GM18867 (cell line): ENCODE data around the gene CREM.
A peak's percentile ranks its signal among the peaks of the same experiment; 100 is the strongest.
"Not testable (repeated sequence)": the region's sequence is repeated elsewhere in the genome, so short reads cannot be mapped to it uniquely, and the experiment has no call there.

ENCODE experiments used
- ATAC-seq: cut with Tn5 transposase; IDR thresholded peaks from one replicate; pipeline ENCODE4 v1.9.1; 2021; ENCODE audit warnings: mild to moderate bottlenecking, moderate library complexity; ENCODE audit not compliant: unreplicated experiment

CREM gene

DNA sequence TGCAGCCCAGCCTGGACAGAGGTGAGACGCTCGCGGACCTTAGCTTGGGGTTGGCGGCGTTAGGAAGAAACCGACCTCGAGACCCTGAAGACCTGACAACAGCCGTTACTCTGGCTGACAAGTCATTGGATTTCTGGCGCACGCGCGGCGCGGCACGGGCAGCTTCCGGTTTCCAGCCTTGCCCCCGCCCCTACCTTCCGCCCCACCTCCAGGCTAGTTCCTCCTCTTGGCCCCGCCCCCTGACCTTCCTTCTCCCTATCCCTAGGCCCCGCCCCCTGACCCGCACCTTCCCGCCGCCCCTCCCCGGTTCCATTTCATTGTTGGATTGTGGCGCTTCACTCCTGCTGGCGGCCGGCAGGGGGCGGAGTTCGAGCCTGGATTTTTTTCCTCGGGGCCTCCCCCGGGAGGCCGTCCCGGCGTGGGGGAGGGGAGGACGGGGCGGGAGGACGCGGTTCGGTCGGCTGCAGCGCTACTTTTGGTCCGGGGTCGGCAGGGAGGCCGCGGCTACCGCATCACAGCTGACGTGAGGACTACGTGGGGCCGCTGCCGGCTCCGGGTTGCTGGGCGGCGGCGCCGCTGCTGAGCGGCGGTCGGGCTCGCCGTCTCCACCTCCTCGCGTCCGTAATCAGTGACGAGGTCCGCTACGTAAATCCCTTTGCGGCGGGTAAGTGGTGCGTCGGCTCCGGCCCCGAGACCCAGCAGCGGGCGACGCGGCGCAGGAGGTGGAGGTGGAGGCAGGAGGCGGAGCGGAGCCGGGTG lies at the start of gene CREM:
Gene CREM (plus strand): TSS at position 317 of the 759 bp plus-strand sequence. CDS start 10,990 bp downstream, outside the sequence.
- ATAC-seq: peak; percentile 80

DNA sequence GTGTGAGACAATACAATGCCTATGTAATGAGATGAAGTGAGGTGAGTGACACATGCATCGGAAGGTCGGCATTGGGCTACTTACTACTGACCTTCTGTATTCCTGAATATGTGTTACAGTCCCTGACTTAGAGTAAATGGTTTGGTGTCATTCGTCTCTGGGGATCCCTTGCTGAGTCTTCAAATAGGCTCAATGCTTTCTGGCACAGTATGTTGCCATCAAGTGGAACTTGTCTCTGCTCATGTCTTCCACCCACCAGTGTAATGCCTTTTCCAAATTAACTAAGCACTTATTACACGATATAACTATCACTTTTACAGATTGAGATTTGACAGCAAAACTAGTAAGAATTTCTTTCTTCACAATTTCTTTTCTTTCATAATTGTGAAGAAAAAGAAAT lies 47.4 kb upstream of the CREM start:
- ATAC-seq: no peak

DNA sequence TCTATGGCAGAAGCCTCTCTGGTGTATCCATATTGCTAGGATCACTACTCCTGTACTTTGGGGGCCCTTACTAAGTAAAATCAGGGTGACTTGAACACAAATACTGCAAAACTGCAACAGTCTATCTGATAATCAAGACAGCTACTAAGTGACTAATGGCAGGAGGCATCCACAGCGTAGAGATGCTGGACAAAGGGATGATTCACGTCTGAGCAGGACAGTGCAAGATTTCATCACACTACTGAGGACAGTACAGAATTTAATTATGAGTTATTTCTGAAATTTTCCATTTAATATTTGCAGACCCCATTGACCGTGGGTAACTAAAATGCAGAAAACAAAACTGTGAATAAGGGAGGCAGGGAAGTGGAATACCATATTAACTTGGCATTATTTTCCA lies 46.9 kb upstream of the CREM start:
- ATAC-seq: no peak

DNA sequence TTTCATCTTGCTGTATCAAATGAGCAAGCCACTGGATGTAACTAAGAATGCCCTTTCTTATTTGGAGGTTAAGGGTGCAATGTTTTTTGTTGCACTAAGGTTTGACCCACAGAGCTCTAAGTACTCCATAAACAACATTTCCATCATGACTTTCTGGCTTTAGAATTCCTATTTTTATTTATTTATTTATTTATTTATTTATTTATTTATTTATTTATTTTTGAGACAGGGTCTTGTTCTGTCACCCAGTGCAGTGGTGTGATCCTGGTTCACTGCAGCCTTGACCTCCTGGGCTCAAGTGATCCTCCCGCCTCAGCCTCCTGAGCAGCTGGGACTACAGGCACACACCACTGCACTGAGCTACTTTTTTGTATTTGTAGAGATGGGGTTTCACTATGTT lies 46.4 kb upstream of the CREM start:
- not testable (repeated sequence) for ATAC-seq

DNA sequence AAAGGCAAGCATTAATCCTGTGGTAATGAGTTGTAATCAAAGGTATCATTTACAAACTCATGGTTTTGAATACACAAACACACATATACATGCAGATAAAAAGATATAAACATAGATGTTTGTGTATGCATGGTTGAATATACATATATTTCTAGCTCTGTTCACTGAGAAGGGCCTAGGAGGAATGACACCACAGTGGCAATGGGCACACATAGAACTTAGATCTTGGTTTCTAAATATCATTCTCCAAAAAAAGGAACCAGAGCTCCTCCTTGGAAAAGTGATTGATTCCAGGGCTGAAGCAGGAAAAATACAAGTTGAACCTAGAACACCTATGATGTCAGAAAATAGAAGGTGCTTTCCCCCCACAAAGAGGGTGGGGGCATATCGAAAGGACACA lies 43.4 kb upstream of the CREM start:
- ATAC-seq: no peak

DNA sequence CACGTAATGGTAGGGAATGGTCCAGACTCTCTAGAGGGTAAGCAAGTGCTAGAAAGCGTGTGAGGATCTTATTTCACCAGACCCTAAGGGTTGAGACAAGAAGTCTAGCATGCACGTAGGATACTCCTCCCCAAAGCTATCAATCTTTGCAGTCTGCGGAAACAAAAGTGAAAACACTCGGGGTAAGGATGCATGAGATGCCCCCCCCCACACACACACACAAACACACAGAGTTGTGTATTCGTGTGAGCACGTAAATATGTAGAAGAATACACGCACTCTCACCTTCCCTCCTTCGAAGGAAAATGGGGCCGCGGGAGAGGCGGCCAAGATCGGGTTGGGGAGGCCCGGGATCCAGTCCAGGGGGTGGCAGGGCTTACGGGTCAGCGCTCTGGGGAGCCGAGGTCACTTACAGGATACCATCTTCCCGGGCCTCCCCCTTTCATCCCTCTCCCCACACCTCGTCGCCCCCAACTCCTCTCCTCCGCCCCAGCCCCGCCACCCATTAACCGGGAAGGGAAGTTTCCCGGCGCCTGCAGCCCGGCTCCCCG lies 37.0 kb upstream of the CREM start:
- peak; percentile 38 for ATAC-seq

DNA sequence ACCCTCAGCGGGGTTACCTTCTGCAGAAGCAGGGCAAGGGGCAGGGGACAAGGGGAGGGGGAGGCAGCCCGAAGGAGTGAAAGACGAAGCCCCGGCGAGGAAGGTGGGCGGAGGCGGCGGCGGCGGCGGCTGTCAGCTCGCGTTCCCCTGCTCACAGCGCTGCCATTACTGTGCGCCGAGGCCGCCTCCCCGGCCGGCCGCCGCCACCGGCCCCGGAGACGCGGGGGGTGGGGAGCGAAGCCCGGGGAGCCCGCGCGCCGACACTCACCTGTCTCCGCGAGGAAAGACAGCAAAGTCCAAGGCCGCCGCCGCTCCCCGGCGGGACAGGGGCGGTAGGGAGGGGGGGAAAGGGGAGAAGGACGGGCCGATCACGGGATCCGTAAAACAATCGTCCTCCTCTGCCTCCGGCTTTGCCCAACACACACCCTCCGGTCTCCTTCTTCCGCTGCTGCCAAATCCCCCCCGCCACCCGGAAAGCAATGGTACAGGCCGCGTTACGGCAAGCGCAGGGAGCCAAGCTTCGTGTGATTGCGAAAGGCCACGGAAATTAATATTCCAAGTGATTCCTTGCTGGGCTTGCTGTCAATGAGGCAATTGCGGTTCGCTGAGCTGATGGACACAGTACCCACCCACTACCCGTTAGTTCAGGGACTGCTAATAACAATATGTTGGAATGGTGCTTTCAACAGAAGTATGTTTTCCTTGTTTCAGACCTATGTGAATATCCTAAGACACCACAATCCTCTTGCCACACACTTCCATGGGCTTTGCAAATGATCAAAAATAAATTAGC lies 36.3 kb upstream of the CREM start, which contains the start of gene CUL2:
Gene CUL2 (minus strand): TSS at position 180 of the 793 bp plus-strand sequence. CDS start 19,024 bp downstream, outside the sequence.
- peak; percentile 93 for ATAC-seq

DNA sequence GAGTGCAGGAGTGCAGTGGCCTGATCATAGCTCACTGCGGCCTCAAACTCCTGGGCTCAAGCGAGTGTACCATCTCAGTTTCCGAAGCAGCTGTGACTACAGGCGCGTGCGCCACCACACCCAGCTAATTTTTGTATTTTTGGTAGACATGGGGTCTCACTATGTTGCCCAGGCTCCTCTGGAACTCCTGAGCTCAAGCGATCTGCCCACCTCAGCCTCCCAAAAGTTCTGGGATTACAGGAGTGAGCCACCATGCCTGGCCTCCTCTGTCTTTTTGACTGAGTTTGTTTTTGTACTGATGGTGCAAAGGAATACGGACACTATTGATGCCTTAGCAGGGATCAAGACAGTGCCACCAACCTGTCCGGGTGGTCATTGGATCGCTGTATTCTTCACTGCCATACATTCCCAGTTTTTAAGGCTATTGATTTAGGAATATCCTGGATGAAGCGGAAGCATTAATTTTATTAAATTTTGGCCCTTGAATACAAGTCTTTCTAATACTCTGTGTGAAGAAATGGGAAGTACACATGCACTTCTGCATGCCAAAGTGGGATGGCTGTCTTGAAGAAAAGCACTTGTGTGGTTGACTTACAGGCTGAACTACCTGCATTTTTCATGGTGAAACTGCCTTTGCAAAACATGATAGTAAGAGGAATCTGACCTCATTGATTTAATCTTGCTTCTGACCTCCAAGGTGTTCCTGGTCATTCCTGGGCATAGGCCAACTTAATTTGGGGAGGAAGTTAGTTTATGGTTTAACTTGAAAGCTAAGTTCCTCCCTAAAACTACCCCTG lies 34.5 kb upstream of the CREM start:
- no peak for ATAC-seq

DNA sequence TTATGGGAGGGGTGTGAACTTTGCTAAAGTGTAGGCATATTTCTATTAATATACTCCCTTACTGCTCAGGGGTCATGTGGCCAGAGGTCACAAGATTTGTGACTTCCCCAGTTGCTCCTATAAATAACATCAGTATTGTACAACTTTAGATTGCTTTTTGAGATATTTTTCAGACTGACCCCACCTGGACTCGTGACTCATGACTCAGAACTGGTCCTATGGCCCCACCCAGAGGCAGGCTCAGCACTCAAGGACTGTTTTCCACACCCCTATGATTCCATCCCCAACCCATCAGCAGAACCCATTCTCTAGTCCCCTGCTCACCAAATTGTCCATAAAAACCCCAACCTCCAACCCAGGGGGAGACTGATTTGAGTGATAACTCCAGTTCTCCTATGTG lies 33.8 kb upstream of the CREM start:
- ATAC-seq: no peak

DNA sequence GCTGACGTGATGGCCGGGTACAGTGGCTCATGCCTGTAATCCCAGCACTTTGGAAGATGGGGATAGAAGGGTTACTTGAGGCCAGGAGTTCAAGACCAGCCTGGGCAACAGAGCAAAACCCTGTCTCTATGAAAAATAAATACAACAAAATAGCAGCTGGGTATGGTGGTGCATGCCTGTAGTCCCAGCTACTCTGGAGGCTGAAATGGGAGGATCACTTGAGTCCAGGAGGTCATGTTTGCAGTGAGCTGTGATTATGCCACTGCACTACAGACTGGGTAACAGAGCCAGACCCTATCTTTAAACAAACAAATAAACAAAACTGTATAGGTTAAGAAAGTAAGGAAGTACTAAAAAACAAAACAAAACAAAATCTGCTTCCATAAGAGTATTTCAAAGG lies 30.3 kb upstream of the CREM start:
- no peak for ATAC-seq

DNA sequence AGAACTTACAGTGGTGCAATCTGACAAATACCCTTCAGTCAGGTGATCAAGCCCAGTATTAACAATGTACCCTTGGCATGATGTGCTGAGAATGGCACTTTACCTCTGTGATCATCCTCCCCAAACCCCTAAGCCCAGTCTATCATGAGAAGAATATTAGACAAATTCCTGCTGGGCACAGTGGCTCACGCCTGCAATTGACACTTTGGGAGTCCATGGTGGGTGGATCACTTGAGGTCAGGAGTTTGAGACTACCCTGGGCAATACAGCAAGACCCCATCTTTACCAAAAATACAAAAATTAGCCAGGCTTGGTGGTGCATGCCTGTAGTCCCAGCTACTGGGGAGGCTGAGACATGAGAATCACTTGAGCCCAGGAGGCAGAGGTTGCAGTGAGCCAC lies 29.1 kb upstream of the CREM start:
- no peak for ATAC-seq

DNA sequence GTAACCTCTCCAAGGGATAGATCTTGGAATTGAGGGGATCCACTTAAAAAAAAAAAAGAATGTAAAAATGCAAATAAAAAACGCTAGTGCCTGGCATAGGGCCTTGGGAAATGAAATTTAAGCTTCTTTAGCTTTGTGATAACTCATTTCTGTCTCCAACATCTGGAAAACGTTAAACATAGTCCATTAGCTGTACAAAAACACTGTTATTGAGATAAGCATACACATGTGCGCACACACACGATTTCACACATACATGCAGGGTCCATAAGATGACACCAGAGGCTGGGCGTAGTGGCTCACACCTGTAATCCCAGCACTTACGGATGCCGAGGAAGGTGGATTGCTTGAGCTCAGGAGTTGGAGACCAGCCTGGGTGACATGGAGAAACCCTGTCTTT lies 22.8 kb upstream of the CREM start:
- no peak for ATAC-seq

DNA sequence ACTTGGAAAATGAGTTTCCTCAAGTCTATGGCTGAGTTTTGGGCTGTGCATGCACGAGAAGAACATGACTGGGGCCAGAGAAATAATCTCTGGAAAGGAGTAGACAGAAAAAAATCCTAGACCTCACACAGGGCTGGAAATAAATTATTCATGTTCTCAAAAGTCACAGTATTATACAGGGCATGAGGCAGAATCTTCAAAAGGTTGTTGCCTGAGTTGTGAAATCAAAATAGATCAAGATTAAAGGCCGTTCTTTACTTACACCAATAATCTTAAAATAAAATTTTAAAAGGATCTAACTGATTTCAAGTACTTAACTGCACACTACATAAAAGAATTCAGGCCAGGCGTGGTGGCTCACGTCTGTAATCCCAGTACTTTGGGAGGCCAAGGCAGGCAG lies 14.1 kb upstream of the CREM start:
- ATAC-seq: no peak

DNA sequence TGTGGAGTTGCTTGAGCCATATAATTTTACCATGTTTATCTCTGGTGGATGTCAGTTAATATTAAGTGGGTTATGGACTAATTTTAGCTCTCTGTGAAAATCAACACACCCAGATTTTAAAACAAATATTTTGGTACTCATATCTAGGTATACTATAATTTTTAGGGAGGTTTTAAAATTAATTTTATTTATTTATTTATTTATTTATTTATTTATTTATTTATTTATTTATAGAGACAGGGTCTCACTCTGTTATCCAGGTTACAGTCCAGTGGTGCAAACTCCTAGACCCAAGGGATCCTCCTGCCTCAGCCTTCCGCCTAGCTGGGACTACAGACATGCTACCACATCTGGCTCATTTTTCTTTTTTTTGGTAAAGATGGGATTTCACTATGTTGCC lies 7.3 kb upstream of the CREM start:
- ATAC-seq: no peak

DNA sequence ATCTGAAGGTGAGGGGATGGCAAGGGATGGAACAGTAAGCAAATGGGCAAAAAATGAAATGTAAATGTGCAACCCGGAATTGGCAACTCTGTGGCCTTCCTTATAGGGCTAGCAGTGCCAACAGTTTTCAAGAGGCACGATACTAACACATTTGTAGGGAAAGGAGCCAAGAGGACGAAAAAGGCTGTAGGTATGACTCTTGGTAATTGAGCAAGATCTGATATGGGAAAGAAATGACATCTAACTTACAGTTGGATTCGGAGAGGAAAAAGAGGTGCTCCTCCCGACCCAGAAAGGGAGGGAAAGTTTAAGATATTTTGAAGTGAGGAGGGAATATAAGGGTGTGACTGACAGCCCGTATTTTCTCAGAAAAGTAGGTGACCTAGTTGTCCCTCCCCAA lies 2.1 kb upstream of the CREM start:
- ATAC-seq: no peak

DNA sequence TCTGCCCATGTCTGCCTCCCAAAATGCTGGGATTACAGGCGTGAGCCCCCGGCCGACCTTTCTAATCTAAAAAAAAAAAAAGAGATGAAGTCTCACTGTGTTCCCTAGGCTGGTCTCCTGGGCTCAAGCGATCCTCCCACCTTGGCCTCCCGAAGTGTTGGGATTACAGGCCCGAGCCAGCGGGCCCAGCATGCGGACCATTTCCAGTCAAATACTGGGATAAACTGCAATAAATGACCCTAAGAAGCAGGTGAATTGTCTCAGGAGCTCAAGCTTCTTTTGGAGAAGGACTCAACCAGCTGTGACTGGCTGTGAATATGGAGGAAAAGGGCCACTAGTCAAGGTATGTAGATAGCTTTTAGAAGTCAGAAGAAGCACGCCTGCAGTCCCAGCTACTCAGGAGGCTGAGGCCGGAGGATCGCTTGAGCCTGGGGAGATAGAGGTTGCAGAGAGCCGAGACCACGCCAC lies 550 bp upstream of the CREM start:
- ATAC-seq: no peak

DNA sequence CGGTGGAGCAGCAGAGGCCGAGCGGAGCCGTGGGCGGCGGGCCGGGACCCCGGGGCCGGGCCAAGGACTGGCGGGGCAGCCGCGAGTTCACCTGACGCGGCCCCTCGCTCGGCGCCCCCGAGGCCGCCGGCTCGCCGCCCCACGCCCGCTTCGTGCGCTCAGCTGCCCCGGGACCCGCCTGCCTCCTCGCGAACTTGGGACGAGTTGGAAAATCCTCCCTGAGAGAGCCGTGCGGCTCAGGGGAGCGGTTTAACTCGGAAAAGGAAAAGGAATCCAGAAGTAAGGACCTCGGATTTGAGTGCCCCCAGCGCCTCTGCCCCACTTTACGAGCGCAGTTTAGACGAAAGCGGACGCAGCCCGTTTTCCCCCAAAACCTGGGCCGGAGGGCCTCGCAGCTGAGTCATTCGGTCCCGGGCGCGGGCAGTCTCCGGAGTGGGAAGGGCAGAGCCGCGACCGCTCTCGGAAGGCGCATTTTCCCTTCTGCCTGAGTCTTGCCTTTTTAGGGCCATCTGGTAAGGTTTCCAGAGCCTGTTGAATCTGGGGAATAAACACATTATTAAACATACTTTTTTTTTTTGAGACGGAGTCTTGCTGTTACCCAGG lies 744 bp downstream of the CREM start:
- peak; percentile 7 for ATAC-seq

DNA sequence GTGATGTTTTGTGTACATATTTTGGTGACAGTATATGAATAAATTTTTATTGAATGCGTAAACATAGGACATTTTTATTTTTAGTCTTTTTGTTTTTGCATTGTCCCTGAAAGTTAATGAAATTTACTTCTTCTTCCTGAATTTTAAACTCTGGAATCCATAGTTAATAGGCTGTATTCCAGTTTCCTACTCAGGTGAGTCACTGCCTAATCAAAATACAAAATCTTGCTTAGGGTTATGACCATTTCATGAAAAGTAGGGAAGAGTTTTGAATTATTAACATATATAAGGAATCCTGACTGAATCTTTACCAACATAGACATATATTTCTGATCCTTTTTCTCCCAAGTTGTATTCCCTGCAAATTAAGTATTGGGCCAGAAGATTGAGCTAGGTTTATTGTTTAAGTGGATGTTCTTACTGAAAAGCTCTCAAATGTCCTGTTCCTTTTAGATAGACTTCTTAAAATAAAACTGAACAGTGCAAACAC lies 2.6 kb downstream of the CREM start:
- no peak for ATAC-seq

DNA sequence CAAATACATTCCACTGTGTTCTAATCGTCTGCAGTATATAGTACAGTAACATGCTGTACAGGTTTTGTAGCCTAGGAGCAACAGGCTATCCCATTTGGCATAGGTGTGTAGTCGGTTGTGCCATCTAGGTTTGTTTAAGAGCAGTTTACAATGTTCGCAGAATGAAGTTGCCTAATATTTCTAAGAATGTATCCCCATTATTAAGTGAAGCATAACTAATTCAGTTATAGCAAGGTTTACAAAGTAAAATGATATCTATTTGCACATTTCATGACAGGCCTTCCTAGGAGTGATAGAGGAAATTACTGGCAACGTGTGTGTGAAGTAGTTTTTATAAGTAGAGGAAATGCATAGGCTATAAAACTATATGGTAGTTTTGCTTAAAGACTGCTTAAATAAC lies 4.0 kb downstream of the CREM start:
- no peak for ATAC-seq

DNA sequence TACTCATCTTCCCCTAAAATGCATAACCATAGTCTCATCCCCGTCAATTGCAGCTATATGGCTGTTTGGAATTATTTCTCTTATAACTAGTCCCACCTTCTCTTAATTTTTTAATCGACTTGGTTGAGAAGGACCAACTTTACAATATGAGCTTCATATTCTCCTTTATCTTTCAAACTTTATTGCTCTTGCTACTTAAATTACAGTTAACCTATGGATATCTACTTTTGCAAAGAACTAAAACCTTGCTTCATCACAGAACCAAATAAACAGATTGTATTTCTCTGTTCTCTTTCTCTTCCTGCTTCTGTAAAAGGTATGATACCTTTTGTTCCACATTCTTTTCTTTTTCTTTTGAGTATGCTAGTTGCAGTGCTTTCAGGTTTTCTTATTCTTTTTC lies 6.1 kb downstream of the CREM start:
- ATAC-seq: no peak
